GM12875 (cell line): Measurements from ENCODE around the gene RPS10.

Experiments
- H3K4me3 ChIP-seq: one replicate; pipeline ENCODE4 v1.5.1; 2011; ENCODE audit warnings: low read depth, low read length, control low read depth
- CTCF ChIP-seq: IDR thresholded peaks from 2 replicates; pipeline ENCODE4 v1.5.1; 2011; ENCODE audit warnings: low read depth, mild to moderate bottlenecking, control low read depth, inconsistent platforms, low read length, moderate library complexity, borderline replicate concordance; ENCODE audit not compliant: insufficient read depth

RPS10 gene

GRCh38 chr6:34392497-34393190 lies 33.2 kb downstream of the RPS10 start, which contains the start of gene NUDT3:
Gene NUDT3, minus strand, starts transcription at chr6:34392669. Its CDS starts 307 bp downstream, at chr6:34392362.
- H3K4me3 ChIP-seq, result peak within 1 kb of the TSS; percentile 80
- TF ChIP-seq CTCF, result peak; percentile 94

GRCh38 chr6:34391786-34392496 lies 33.9 kb downstream of the RPS10 start:
- no peak for TF ChIP-seq CTCF
- H3K4me3 ChIP-seq, result peak overlapping the region; percentile 80

GRCh38 chr6:34391473-34391785 lies 34.4 kb downstream of the RPS10 start:
- no peak for TF ChIP-seq CTCF
- H3K4me3 ChIP-seq, result peak overlapping the region; percentile 80

GRCh38 chr6:34390531-34391472 lies 35.1 kb downstream of the RPS10 start:
- no peak for TF ChIP-seq CTCF
- peak overlapping the region; percentile 80 for H3K4me3 ChIP-seq

GRCh38 chr6:34389034-34389433 lies 36.8 kb downstream of the RPS10 start:
- no peak for TF ChIP-seq CTCF
- no peak overlapping the region for H3K4me3 ChIP-seq

GRCh38 chr6:34388421-34388820 lies 37.4 kb downstream of the RPS10 start:
- H3K4me3 ChIP-seq, result no peak overlapping the region
- no peak for TF ChIP-seq CTCF
